Astrocyte (in vitro differentiated cells and primary cell): ENCODE results near the gene MEF2B.

Experiments used
- EZH2 ChIP-seq: IDR thresholded peaks from 2 replicates; pipeline ENCODE4 v1.6.1; 2012; ENCODE audit warnings: mild to moderate bottlenecking, low read length, inconsistent platforms; ENCODE audit not compliant: insufficient read depth
- TF ChIP-seq, protein P1 (sequence below): IDR thresholded peaks from 2 replicates; pipeline ENCODE4 v1.5.1; 2011; ENCODE audit warnings: low read depth, mild to moderate bottlenecking, inconsistent platforms, low read length, moderate library complexity; ENCODE audit not compliant: insufficient read depth

DNA sequence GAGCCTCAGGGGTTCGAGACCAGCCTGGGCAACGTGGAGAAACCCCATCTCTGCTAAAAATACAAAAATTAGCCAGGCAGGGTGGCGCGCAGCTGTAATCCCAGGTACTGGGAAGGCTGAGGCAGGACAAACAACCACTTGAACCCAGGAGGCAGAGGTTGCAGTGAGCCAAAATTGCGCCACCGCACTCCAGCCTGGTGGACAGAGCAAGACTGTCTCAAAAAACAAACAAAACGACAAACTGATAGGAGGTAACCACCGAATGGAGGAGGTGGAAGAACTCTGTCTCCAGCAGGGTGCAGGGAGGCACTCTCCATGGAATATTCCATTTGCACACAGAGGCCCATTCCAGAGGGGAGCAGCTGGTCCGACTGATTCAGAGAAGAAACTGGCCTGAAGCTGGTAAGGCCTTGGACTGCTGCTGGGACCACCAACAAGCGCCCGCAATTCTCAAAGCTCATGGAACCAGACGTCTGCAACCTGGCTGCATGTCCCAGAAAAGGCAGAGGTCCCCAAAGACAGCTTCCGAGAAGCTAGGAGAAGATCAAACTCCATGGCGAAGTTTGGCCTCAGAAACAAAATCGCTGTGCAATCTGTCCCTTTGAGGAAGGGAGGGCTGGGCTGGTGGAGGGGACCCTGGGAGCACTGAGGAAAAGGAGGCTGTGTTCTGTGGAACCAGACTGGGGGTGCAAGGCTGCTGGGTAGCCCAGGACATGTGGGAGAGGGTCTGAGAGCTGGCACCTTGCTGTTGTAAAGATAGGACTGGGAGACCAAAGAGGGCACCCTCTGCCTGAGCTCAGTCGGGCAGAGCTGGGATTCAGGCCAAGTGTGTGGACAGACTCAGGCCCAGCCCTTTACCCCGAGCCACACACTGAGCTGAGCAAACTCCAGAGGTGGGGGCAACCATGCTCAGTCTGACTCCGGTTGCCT lies 71.1 kb downstream of the MEF2B start:
- TF ChIP-seq, protein P1, sequence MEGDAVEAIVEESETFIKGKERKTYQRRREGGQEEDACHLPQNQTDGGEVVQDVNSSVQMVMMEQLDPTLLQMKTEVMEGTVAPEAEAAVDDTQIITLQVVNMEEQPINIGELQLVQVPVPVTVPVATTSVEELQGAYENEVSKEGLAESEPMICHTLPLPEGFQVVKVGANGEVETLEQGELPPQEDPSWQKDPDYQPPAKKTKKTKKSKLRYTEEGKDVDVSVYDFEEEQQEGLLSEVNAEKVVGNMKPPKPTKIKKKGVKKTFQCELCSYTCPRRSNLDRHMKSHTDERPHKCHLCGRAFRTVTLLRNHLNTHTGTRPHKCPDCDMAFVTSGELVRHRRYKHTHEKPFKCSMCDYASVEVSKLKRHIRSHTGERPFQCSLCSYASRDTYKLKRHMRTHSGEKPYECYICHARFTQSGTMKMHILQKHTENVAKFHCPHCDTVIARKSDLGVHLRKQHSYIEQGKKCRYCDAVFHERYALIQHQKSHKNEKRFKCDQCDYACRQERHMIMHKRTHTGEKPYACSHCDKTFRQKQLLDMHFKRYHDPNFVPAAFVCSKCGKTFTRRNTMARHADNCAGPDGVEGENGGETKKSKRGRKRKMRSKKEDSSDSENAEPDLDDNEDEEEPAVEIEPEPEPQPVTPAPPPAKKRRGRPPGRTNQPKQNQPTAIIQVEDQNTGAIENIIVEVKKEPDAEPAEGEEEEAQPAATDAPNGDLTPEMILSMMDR = no peak
- TF ChIP-seq EZH2 = no peak
